GM21390 (cell line): Measurements from ENCODE around the gene PRKAR1B.

Experiments
- ATAC-seq: cut with Tn5 transposase; IDR thresholded peaks from one replicate; pipeline ENCODE4 v1.9.1; 2021; ENCODE audit not compliant: unreplicated experiment

Gene PRKAR1B

DNA sequence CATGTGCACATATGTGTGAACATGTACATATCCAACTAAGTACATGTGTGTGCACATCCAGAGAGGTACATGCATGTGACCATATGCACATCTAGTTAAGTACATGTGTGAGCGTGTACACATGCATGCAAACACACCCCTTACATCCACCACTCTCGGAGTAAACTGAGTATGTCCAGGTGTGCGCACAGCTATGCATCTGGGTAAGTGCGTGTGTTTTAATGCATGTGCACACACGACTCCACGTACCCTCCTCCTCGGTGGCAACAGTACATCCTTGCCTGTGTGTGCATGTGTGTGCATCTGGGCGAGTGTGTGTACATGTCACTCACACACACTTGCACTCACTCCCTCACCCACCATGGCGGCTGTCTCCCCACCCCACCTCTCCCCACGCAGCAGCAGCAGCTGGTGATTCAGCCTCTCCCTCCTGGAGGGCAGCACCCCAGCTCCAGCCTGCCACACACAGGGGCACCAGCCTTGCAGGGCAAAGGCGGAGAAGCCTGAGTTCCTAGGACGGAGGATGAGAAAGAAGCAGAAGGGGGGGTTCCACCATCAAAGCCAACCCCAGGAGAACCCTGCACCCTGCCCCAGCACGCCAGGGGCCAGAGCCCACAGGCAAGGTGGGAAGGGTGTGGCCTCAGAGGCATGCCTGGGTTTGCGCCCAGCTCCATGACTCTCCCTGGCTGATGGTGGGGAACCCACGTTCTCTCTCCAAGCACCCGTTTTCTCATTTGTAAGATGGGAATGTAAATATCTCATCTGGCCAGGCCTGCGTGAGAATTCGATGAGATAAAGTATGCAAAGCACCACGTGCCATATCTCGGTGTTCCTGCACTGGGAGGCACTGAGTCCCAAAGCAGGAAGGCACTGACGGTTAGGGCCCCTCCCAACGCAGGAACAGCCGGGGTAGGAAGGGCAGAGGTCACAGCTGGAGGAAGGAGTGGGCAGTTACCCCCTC lies 28.3 kb downstream of the PRKAR1B start:
- ATAC-seq: no peak

DNA sequence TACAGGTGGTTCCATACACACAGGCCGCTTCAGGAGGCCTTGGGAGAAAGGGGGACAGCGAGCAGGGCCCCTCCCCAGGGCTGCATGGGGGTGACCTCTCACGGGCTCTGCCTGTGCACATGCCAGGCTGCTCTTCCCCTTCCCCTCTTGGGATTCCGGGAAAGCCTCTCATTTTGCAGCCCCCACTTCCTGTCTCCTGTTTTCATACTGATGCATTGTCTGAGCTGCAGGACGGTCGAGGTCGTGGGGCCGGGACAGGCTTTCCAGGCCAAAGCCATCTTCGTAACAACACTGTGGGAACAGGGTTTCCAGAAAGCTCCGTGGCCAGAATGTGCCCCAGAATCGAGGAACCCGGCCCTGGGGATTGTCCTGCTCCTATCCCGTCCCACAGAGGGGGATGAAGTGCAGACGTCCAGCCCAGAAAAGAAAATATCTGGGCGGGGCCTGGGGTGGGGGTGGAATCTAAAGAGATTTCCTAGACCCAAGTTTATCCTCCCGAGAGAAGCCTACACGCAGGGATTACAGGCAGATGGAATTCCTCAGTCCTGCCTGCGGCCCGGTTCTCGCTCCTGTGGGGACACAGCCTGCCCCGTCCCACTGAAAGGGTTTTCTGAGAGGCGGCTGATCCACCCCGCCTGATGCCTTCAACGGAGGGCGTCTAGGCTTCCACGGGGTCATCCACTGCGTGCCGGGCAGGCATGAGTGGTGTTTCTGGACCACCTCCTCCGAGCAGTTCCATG lies 30.1 kb downstream of the PRKAR1B start:
- ATAC-seq: no peak

DNA sequence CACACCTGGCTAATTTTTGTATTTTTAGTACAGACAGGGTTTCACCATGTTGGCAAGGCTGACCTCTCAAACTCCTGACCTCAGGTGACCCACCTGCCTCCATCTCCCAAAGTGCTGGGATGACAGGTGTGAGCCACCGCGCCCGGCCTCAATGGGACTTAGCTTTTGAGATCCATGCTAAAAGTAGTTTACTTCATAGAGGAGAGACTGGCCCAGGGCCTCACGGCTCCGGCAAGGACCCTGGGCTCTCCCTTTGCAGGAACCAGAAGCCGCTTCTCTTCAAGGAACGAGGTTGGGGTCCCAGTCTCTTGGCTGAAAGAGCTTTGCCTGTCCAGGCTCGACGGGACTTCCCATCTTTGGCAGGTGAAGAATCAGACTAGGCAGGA lies 30.7 kb downstream of the PRKAR1B start:
- ATAC-seq: no peak

DNA sequence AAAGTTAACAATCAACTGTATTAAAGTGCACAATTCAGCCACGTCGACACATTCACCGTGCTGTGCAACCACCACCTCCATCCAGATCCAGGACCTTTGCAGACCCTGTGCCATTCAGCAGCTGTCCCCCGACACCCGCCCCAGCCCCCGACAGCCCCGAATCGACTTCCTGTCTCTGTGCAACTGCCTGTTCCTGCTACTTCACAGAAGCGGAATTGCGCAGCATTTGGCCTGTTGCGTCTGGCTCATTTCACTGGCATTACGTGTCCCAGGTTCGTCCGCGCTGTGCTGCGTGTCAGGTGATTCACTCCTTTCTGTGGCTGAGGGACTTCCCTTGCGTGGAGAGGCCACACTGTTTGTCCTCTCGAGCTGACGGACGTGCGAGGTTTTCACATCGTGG lies 33.8 kb downstream of the PRKAR1B start:
- ATAC-seq: no peak

DNA sequence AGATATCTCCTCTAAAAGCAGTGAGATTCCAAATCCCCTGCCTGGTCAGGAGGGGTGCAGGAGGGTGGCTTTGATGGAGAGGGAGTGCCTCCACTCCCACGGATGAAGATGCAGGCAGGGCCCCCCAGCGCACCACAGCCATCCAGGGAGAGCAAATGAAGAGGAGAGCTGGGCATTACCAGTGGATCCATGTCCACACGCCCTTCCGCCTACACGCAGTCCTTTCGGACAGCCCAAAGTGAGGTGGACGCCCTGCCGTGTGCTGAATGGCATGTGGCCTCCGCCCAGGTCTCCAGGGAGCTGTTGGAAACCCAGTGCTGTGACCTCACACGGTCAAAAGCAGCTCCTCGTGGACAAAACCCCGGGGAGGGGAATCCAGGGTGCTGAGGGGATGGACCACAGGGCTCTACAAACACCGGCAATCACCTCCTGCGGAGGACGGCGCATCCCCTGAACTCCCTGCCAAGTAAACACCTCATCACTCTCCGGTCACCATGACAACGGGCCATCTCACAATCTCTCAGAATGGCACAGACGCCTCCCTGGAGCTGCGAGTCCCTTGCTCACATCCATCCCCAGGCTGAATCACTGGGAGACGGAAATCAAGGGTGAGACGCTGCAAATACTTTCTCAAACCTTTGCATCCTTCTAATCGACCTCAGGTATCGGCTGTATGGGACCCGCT lies 35.6 kb downstream of the PRKAR1B start:
- no peak for ATAC-seq

DNA sequence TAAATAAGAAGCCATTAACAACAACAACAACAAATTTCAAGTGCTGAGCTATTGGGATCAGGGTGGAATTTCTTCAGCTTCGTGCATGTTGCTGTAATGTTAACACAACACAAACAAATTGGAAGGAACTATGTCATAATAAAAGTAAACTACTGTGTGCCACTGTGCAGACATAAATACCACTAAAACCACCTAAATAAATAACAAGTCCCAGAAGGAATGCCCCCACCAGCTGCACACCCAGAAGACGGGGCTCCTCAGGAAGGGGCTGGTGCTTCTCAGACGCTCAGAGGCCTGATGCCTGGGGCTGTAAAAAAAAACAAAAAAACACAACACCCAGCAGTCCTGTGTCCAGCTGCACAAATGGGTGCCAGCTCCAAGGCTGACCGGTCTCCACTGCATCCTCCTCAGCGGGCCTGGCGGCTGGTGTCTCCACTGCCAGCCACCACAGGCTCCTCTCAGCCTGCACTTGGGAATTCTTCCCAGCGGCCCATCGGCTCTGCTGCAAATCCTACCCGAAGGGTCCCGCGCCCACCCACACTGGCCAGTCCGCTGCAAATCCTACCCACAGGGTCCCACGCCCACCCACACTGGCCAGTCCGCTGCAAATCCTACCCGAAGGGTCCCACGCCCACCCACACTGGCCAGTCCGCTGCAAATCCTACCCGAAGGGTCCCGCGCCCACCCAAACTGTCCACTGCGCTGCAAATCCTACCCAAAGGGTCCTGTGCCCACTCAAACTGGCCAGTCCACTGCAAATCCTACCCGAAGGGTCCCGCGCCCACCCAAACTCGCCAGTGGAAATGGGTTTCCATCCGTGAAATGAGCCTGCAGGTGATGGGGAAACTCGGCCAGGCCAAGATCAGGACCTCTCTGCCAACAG lies 36.4 kb downstream of the PRKAR1B start:
- no peak for ATAC-seq

DNA sequence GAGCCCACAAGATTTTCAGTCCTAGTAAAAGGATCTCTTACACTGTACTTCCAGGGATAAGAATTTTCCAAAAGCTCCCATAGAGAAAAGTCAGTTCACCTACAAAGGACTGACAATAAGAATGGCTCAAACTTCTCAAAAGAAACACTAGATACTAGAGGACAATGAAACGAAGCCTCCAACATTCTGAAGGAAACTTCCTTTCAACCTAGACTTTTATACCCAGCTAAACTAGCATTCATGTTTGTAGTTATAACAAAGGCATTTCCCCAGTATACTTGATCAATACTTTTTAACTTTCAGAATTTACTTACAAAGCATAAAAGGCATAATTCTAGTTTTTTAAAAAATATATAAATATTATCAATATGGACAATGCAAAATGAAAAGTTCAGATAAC lies 41.5 kb downstream of the PRKAR1B start:
- ATAC-seq: no peak

DNA sequence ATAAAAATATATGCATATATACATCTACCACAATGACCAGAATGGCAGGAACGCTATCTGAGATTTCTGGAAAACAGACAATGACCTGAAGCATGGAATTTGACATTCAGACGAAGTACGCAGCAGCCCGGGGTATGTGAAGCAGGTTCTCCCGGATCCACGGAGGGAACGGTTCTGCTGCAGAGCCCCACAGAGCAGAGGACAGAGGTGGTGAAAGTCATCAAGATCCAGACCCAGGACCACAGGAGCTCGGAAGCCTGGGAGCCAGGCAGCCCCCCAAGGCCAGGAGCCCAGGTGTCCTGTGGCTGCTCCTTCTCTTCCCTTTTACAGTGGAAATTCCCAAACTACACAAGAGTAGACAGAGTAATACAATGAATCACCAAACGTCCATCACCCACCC lies 42.7 kb downstream of the PRKAR1B start:
- ATAC-seq: no peak

DNA sequence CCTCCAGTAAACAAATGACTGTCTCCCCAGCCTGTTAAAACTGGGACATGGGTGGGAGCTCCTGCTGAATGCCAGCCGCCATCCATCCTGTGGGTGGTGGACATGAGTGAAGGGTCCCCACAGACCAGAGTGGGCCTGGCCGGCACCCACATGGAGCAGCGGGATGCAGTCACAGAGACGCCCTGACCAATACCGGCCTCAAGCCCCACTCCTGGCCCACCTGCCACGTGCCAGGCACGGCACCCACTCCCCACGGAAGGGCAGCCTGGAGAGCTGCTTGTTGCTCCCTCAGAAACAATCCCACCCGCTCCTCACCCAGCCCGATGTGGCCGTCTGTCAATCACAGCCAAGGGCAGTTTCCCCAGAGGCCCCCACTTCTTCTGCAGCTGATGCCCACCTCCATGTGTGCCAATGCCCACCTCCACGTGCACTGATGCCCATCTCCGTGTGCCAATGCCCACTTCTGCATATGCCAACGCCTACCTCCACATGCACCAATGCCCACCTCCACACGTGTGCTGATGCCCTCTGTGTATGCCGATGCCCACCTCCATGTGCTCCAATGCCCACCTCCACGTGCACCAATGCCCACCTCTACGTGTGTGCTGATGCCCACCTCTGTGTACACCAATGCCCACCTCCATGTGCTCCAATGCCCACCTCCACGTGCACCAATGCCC lies 43.4 kb downstream of the PRKAR1B start:
- ATAC-seq: no peak

DNA sequence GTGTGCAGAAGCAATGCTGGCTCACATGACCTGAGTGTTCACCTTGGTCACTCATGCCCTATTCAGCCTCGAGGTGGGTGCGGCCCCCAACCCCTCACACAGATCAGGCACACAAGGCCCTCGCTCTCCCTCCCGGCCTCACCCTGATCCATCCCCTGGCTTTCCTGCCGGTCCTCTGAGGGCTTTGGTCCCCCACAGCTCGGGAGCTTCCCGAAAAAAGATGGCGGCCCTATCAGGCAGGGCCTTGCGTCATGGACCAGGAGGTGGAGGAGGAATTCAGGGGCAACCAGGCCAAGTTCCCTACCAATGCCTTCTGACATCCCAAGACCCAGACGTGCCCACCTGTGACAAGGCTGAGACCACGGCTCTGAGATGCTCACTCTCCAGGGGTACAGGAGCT lies 44.3 kb downstream of the PRKAR1B start:
- no peak for ATAC-seq

DNA sequence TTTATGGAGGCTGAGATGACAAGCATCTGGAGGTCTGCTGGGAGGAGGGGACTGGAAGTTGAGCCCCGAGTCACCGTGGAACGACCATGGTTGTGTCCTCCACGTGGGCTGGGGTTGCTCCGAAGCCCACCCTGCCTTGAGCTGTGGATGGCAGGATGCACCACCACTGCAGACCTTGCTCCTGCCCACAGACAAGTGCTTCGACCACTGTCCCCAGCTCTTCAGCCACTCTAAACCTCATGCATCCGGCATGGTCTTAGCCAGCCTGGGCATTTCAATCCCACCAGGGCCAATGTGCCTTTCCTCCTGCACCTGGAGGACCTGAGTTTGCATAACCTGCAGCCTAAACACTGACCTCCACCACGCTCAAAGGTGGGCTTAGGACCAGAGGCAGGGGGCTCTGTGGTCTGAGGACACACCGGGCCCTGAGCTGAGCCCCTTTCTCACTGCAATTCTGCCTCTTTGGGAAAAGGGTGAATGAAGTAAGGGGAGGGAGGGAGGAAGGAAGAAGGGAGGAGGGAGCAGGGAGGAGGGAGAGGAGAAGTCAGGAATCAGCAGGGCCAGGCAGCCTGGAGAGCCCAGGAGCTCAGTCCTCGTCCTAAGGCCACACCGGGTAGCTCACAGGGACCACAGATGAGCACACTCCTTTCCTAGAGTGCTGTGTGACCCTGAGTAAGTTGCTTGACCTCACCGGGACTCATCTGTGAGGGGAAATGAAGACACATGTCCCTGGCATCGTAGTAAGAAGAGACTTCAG lies 45.4 kb downstream of the PRKAR1B start:
- no peak for ATAC-seq

DNA sequence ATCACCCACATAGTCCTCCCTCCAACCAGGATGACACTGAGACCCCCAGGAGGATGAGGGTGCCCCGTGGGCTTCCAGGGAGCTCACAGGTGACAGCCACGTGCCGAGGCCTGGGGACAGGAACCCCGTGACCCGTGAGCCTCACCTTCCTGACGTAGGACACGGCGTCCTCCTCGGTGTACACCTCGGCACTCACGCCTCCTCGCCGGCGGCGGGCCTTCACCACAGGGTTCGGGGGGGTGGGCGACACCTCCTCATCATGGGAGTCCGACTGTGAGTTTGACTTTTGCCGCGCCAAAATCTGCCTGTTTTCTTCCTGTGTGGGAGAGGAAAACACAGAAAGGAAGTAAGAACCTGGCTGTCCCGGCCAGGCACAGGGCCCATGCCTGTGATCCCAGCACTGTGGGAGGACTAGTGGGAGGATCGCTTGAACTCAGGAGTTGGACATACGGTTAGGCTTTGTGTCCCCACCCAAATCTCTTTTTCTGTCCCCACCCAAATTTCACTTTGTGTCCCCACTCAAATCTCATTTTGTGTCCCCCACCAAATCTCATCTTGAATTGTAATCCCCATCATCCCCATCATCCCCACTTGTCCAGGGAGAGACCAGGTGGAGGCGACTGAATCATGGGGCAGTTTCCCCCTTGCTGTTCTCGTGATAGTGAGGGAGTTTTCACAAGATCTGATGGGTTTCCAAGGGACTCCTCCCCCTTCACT lies 46.5 kb downstream of the PRKAR1B start:
- no peak for ATAC-seq

DNA sequence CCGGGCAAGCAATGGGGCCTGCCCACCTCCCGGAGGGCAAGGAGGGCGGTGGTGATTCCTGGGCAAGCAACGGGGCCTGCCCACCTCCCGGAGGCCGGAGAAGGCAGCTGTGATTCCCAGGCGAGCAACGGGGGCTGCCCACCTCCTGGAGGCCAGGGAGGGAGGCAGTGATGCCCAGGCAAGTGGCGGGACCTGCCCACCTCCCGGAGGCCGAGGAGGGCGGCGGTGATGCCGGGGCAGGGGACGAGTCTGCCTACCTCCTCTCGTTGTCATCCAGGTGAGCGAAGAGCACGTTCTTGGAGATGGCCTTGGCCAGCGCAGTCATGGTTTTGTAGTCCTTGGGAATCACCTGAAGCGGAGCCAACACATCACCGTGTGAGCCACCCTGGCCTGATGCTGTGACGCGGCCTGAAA lies 50.1 kb downstream of the PRKAR1B start:
- ATAC-seq: no peak

DNA sequence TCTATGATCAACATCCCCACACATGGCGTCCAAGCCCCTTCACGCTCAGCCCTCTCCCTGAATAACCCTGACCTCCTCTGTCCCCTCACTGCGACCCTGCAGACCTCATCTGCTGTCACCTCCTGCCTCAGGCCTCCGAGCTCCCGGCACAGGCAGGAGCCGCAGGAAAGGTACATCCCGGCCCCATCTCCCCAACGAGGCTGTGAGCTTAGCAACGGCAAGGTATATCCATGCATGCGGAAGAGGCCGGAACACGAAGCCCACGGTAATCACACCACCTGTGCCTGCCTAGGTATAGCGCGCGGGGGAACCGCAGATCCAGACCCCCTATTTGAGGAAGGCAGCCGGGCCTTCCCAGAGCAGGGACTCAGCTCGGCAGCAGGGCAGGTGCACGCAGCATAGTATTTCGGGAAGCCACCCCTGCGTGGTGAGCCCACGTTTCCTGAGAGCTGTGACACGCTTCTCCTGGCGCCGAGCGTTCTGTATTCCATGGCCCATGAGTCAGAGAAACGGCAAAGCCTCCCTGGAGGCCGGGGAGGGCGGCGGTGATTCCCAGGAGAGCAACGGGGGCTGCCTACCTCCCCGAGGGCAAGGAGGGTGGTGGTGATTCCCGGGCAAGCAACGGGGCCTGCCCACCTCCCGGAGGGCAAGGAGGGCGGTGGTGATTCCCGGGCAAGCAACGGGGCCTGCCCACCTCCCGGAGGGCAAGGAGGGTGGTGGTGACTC lies 50.7 kb downstream of the PRKAR1B start:
- no peak for ATAC-seq

DNA sequence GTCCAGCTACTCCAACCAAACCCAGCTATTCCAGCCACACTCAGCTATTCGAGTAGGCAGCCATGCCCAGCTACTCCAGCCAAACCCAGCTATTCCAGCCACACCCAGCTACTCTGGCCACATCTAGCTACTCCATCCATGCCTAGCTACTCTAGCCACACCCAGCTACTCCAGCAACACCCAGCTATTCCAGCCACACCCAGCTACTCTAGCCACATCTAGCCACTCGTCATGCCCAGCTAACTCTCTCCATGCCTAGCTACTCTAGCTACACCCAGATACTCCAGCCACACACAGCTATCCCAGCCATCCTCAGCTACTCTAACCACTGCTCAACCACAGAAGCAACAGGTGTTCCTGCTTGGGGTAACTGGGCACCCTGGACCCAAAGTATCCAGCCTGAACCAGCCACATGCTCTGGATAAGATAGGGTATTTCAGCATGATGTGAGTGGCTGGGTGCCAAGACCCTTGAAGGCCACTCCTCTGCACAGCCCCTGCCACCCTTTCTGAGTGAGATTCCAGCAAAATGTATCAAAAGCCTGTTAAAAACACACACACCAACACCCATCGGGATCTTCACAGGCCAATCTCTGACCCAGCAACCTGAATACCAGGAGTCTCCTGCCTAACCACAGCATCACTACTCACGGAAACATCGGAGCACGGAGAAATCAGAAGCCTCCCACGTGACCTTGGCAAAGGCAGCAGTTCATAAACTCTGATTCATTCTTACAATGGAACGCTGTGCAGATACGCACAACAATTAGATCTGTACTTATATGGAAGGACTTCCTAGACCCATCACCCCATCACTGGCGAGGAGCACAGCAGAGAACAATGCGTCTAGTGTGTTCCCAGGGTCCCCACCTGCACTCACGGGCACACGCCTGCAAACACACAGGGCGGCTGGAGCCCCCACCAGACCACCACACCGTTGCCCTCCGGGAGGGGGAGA lies 52.3 kb downstream of the PRKAR1B start:
- no peak for ATAC-seq

DNA sequence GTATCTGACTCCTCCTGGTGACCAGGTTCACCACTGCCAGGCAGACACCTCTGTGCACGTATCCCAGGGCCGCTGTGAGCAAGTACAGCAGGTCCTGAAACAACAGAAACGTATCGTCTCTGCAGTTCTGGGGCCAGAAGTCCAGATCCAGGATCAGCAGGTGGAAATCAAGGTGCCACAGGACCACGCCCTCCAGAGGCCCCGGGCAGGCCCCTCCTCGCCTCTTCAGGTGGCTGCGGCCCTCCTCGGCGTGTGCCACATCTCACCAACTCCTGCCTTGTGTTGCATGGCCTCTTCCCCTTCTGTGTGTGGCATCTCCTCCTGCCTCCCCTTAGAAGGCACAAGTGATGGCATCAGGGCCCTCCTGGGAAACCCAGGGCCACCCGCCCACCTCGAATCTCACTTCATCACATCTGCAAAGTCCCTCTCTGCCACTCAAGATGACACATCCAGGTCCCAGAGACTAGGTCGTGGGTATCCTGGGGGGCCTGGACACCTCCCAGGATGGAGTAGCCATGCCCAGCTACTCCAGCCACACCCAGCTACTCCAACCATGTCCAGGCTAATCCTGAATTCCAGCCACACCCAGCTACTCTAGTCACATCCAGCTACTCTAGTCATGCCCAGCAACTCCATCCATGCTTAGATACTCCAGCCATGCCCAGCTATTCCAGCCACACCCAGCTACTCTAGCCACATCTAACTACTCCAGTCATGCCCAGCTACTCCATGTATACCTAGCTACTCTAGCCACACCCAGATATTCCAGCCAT lies 53.2 kb downstream of the PRKAR1B start:
- no peak for ATAC-seq
